ENCODE measurements around the gene CDPF1. TPM values are rescaled to one million over a fixed set of nuclear protein-coding genes. Genes with fewer than 3 reads are reported as not detected.

CDPF1 gene
- total RNA-seq, 2 donors from 2014 or later: 7.5 to 8.8 TPM

GRCh38 chr22:46287873-46288751 lies 38.0 kb upstream of the CDPF1 start:
- Mint-ChIP-seq H3K36me3 (peaks cover 6 to 7% of the 10 kb centered on the region in 2 donors), H3K9me3 (no peaks in the 10 kb centered on the region), H3K27ac (peak overlapping the region; percentile 66 to 86)
- peak; percentile 28 to 79 for ATAC-seq
- no peak for DNase-seq (ENCODE audit: low spot score in 2 of 2)

GRCh38 chr22:46286941-46287872 lies 37.1 kb upstream of the CDPF1 start:
- no peak for ATAC-seq
- H3K9me3 Mint-ChIP-seq: no peaks in the 10 kb centered on the region
- H3K27ac Mint-ChIP-seq: peak overlapping the region; percentile 66 to 86
- DNase-seq (ENCODE audit: low spot score in 2 of 2): no peak
- peaks cover under 1% of the 10 kb centered on the region in 2 donors for H3K36me3 Mint-ChIP-seq

GRCh38 chr22:46286006-46286405 lies 35.9 kb upstream of the CDPF1 start:
- DNase-seq (ENCODE audit: low spot score in 2 of 2) (no peak), ATAC-seq (no peak)
- H3K36me3 Mint-ChIP-seq: no peaks in the 10 kb centered on the region
- H3K27ac Mint-ChIP-seq: no peak overlapping the region
- H3K9me3 Mint-ChIP-seq: no peaks in the 10 kb centered on the region

GRCh38 chr22:46281866-46282678 lies 32.0 kb upstream of the CDPF1 start:
- Mint-ChIP-seq H3K36me3 (peaks cover 0 to 8% of the 10 kb centered on the region in 2 donors), H3K27ac (no peak overlapping the region), H3K9me3 (no peaks in the 10 kb centered on the region)
- DNase-seq (ENCODE audit: low spot score in 2 of 2): no peak
- ATAC-seq: no peak

- DNase-seq (ENCODE audit: low spot score in 2 of 2) (no peak), ATAC-seq (no peak)
- H3K27ac Mint-ChIP-seq: peak overlapping the region in 1 of 2 donors; percentile 47
- H3K36me3 Mint-ChIP-seq: peaks cover 0 to 8% of the 10 kb centered on the region in 2 donors
- no peaks in the 10 kb centered on the region for H3K9me3 Mint-ChIP-seq
Observed at GRCh38 chr22:46280999-46281623, 31.0 kb upstream of the CDPF1 start.

- peaks cover 7 to 14% of the 10 kb centered on the region in 2 donors for H3K36me3 Mint-ChIP-seq
- ATAC-seq (no peak), DNase-seq (ENCODE audit: low spot score in 2 of 2) (no peak)
- H3K9me3 Mint-ChIP-seq: peaks cover 0 to 3% of the 10 kb centered on the region in 2 donors
- peak overlapping the region in 1 of 2 donors; percentile 47 for H3K27ac Mint-ChIP-seq
Observed at GRCh38 chr22:46280063-46280817, 30.1 kb upstream of the CDPF1 start.

GRCh38 chr22:46278656-46279645 lies 28.9 kb upstream of the CDPF1 start:
- peaks cover 9 to 16% of the 10 kb centered on the region in 2 donors for H3K36me3 Mint-ChIP-seq
- DNase-seq (ENCODE audit: low spot score in 2 of 2) (no peak), ATAC-seq (no peak)
- H3K27ac Mint-ChIP-seq: no peak overlapping the region
- peaks cover 0 to 4% of the 10 kb centered on the region in 2 donors for H3K9me3 Mint-ChIP-seq

GRCh38 chr22:46276563-46276962 lies 26.5 kb upstream of the CDPF1 start:
- Mint-ChIP-seq H3K27ac (no peak overlapping the region), H3K36me3 (peaks cover 9 to 16% of the 10 kb centered on the region in 2 donors), H3K9me3 (peaks cover 0 to 4% of the 10 kb centered on the region in 2 donors)
- no peak for ATAC-seq
- no peak for DNase-seq (ENCODE audit: low spot score in 2 of 2)

- ATAC-seq (peak in 1 of 2 donors; percentile 45), DNase-seq (ENCODE audit: low spot score in 2 of 2) (peak in 1 of 2 donors; percentile 30)
- Mint-ChIP-seq H3K36me3 (peaks cover 9 to 16% of the 10 kb centered on the region in 2 donors), H3K27ac (peak overlapping the region in 1 of 2 donors; percentile 5), H3K9me3 (peaks cover 0 to 4% of the 10 kb centered on the region in 2 donors)
Observed at GRCh38 chr22:46275455-46276122, 25.5 kb upstream of the CDPF1 start.

GRCh38 chr22:46274381-46274780 lies 24.3 kb upstream of the CDPF1 start:
- Mint-ChIP-seq H3K9me3 (peaks cover 0 to 4% of the 10 kb centered on the region in 2 donors), H3K27ac (no peak overlapping the region), H3K36me3 (peaks cover 9 to 16% of the 10 kb centered on the region in 2 donors)
- ATAC-seq (no peak), DNase-seq (ENCODE audit: low spot score in 2 of 2) (peak in 1 of 2 donors; percentile 4)

- peaks cover 9 to 16% of the 10 kb centered on the region in 2 donors for H3K36me3 Mint-ChIP-seq
- ATAC-seq: peak in 1 of 2 donors; percentile 11
- peaks cover 0 to 4% of the 10 kb centered on the region in 2 donors for H3K9me3 Mint-ChIP-seq
- H3K27ac Mint-ChIP-seq: no peak overlapping the region
- peak in 1 of 2 donors; percentile 50 for DNase-seq (ENCODE audit: low spot score in 2 of 2)
Observed at GRCh38 chr22:46273432-46274148, 23.5 kb upstream of the CDPF1 start.

- H3K27ac Mint-ChIP-seq: no peak overlapping the region
- DNase-seq (ENCODE audit: low spot score in 2 of 2): peak in 1 of 2 donors; percentile 50
- peaks cover 0 to 4% of the 10 kb centered on the region in 2 donors for H3K9me3 Mint-ChIP-seq
- ATAC-seq: no peak
- H3K36me3 Mint-ChIP-seq: peaks cover 9% of the 10 kb centered on the region in 2 donors
Observed at GRCh38 chr22:46272762-46273431, 22.8 kb upstream of the CDPF1 start.
